ENCODE data around the gene ZHX3.

The ZHX3 gene

DNA sequence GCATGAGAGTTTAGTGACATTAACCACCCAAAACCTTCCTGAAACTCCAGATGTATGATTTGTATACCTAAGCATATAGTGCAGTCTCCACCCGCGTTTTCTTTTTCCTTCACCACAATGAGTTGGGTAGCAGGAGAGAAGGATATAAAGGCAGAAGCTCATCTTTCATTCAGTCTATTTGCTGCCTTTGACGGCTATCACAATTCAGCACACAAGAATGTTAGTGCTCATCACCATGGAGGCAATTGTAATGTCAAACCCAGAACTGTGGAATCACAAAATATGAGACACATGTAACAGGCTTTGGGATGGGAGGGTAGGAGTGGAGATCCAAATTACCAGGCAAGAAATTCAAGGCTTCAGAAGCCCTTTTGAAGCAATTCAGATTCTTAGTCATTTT lies 17.6 kb downstream of the ZHX3 start:
- no peak for DNase-seq (ENCODE audit: low read depth in 2 of 2, low spot score in 1 of 2)

DNA sequence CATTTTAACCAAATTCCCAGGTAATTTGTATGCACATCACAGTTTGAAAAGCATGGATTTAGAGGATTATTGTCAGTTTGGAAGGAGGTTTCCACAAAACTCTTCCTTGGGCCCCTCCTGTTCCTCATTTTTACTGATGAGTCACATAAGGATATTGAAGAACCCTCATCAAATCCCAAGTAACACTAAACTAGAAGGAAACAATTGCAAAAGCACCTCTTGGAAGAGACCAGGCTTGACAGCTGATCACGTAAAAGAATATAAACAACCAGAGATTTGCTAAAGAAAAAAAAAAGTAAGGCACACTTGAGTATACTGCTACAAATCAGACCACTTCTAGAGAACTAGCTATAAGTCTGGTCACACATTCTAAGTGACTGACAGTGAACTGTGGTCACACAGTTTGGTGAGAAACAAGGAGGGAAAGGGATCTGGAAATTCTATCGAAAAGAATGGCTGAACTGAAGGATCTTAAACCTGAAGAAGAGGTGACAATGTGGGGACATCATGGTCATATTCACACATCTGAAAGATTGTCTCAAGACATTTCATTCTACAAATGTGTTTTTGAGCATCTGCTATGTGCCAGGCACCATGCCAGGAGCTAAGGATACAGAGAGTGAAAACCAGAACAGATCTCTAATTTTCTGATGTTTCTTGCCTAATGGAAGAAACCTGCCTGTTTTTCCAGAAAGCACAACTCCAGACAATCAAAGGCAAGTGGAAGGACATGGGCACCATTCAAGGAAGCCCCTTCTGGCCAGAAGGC lies 24.1 kb downstream of the ZHX3 start:
- no peak for DNase-seq (ENCODE audit: low read depth in 2 of 2, low spot score in 1 of 2)

DNA sequence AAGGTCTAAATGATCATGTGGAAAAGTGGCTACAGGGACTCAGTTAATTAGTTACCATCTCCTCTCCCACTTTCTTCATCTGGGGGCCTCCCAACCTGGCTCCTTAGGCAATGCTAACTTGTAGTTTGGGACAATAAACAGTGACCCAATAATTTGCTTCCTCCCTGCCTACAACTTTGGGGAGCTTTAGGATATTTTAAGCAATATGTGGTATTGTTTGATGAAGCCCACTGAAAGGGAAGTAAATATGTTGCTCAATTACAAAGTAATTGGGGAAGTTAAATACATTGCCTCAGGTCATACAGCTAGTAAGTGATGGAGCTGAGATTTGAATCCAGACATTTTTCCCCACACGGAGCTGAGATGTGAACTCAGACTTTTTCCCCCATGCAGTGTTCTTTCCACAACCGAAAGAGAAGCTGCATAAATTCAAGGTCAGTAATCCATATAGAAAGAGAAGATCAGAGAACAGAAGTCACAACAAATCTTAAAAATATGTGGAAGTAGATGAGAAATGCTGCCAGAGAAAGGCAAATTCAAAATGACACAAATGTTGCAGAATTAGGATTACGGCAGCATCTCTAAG lies 26.6 kb downstream of the ZHX3 start:
- no peak for DNase-seq (ENCODE audit: low read depth in 2 of 2, low spot score in 1 of 2)

DNA sequence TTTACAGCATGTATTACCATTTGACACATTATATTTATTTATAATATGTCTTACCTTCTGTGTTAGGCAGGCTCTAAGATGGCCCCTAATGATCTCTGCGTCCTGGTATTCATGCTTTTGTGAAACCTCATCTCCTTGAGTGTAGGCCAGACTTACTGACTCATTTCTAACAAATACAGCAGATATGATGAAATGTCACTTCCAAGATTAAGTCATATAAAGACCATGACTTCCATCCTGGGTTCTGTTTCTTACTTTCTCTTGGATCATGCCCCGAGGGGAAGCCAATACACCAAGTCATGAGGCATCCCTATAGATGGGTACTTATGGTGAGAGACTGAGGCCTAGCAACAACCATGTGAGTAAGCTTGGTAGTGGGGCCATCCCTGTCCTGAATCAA lies 30.2 kb downstream of the ZHX3 start:
- no peak for DNase-seq (ENCODE audit: low read depth in 2 of 2, low spot score in 1 of 2)

DNA sequence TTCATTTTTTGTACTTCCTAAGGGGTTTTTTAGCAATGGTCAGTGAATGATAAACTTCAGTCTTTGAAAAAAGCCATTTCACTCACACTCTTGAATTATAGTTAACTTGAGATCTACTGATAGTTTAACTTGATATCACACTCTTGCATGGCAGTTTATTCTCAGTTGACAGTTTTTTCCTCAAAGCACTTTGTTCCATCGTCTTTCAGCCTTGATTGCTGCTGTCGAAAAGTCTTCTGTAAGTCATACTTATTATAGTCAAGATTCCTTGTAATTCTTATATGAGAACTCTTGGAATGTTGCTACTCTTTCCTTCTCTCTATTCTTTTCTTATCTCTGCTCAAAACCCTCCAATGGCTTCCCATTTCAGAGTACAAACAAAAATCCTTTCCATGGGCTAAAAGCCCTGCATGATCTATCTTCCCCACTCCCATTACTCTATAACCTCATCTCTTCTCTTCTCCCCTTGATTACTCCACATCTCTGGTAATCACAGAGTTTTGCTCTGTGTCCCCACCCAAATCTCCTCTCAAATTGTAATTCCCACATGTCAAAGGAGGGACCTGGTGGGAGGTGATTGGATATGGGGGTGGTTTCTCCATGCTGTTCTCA lies 31.2 kb downstream of the ZHX3 start:
- DNase-seq (ENCODE audit: low read depth in 2 of 2, low spot score in 1 of 2): no peak

DNA sequence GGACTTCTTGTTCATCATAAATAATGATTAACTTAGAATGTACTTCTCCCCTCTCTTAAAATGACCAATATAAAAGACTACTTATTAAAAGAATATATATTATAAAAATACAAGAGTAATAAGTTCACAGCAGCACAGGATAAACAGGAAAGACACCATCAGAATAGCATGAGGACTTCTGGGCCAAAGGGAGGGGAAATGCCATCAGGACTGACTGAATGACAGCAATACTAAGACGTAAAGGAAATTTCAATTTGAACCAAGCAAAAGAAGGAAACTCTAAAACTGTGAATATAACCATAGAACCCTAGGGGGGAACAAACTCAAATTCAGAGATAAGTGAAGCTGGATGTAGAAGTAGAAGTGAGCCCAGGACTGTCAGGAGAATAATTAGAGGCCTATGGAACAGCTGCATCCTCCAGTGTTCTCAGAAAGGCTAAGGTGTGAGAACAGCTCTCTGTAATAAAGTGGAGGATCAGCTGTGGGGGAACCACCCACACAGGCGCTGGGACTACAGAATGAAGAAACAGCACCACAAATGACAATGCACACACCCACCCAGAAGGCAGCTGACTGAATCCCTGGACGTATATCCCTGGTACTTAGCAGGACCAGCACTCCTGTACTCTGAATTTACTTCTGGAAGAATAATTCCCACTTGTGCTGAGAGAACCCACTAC lies 37.8 kb downstream of the ZHX3 start:
- no peak for DNase-seq (ENCODE audit: low read depth in 2 of 2, low spot score in 1 of 2)

DNA sequence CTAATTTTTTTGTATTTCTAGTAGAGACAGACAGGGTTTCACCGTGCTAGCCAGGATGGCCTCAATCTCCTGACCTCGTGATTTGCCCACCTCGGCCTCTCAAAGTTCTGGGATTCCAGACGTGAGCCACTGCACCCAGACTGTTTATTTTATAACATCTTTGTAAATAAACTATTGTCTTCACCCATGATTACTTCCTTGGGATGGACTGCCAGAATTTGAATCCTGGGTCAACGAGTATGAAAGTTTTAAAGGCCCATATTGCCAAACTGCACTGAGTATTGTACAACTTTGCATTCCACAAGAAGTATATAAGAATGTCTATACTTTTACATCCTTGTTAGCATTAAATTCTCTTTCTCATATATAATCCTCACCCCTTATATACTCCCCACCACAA lies 38.6 kb downstream of the ZHX3 start:
- DNase-seq (ENCODE audit: low read depth in 2 of 2, low spot score in 1 of 2): no peak

DNA sequence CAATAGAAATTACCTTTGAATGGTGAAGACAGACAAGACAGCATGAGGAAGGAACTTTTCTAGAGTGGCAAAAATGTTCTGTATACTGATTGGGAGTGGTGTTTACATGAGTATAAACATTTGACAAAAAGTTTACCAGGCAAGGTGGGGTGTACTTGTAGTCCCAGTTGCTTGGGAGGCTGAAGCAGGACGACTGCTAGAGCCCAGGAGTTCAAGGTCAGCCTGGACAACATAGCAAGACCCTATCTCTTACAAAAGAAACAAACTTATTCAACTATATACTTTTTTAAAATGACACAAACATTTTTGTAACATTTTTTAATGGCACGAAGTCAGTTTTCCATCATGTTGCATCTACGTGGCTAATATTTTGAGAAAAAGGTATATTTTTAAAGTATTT lies 40.5 kb downstream of the ZHX3 start:
- DNase-seq (ENCODE audit: low read depth in 2 of 2, low spot score in 1 of 2): no peak

DNA sequence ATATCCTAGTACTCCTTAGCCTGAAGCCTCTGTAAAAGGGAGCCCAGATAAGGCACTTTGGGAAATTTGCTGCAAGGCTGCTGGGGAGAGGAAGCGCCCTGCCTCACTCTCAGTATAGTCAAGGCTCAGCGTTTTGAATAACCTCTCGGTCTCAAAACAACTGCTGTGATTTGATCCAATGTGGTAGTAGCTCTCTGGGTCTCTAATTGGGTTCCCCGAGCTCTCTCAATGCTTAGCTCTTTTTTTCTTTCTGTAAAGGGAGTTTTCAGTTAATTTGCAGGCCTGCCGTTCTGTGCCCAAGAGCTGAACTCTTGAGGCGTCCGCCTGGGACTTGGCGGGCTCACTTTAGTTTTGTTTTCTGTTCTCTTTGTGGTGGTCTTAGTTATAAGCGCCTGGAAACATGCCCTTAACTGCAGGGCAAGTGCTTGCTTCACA lies 41.2 kb downstream of the ZHX3 start:
- no peak for DNase-seq (ENCODE audit: low read depth in 2 of 2, low spot score in 1 of 2)

DNA sequence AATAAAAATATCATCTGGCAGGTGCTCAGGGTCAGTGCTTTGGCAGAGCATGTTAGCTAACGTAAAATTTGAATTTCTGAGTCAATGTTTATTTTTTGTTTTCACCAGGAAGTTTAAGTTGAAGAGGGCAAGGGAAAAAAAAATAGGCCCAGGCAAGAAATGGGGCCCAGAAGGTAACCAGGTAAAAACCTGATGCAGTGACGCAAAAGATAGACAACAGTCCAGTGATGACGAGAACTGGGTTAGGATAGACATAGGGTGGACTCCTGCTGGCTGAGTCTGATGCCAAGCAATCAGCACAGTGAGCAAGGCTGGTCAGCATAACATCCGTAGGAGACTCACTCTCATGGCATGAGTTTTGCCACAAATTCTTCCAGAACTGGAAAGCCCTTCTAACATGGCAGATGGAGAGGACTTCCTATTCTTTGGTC lies 42.2 kb downstream of the ZHX3 start:
- no peak for DNase-seq (ENCODE audit: low read depth in 2 of 2, low spot score in 1 of 2)

DNA sequence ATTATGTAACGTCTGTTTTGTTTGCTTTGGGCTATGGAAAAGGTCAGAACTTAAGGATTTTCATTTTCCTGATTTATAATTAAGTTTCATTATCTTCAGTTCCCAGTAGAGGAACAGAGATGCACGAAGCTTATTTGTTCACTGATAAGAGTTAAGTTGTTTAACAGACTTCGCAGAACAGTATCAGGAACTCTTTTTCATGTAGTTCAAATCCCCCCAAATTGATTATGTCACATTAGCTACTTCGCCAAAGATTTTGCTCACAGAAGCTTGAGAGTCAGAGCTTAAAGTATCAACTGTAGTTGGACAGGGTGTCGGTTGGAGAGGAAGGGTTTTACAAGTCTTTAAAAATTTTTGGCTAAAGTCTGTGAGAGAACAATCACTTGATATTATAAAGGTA lies 43.4 kb downstream of the ZHX3 start:
- no peak for DNase-seq (ENCODE audit: low read depth in 2 of 2, low spot score in 1 of 2)

DNA sequence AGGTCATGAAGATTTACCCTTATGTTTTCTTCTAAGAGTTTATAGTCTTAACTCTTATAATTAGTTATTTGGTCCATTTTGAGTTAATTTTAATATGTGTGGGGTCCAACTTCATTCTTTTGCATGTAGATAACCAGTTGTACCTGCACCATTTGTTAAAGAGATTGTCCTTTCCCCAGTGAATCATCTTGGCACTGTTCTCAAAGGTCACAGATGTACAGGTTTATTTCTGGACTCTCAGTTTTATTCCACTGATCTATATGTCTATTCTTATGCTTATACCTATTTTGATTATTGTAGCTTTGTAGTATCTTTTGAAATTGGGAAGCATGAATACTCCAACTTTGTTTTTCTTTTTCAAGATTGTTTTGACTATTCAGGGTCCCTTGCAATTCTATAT lies 44.1 kb downstream of the ZHX3 start:
- DNase-seq (ENCODE audit: low read depth in 2 of 2, low spot score in 1 of 2): no peak

DNA sequence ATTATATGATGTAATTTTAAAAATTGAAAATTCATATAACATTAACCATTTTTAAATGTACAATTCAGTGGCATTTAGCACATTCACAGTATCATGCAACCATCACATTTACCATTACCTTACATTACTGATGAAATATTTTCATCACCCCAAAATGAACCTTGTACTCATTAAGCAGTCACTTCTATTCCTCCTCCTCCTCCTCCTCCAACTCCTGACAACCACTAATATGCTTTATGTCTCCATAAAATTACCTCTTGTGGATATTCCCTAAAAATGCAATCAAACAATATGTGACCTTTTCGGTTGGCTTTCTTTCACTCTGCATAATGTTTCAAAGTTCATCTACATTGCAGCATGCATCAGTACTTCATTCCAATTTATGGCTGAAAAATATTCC lies 45.2 kb downstream of the ZHX3 start:
- DNase-seq (ENCODE audit: low read depth in 2 of 2, low spot score in 1 of 2): no peak

DNA sequence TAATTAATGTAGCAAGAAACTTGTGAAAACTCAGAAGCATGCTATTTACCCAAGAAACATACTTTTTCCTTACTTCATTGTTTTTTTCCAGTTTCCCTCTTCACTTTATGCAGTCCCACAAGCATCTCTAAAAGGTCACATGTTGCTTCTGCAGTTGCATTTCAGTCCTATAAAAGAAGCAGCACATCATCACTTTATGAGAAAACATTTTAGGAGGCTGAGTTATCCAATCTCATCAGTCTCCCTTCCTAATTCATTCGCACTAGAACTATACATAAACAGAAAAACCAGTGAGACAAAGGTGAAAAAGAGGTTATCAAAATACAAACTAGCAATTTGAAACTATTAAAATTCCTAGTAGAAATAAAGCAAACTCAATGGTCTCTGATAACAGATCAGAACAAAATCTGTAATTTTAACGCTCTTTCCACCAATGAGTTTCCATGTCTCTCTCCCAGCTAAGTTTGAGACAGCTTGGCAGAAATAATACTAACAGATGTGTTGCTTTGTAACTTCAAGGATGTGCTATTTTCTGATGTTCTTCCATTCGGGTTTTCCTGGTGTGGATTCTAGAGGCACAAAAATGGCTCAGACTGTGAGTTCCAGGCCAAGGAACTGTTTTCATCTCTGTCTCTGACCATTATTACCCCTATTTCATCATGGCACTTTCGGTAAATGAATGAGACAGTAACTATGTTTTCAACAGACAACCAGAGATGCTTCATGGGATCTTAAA lies 48.4 kb downstream of the ZHX3 start:
- no peak for DNase-seq (ENCODE audit: low read depth in 2 of 2, low spot score in 1 of 2)

DNA sequence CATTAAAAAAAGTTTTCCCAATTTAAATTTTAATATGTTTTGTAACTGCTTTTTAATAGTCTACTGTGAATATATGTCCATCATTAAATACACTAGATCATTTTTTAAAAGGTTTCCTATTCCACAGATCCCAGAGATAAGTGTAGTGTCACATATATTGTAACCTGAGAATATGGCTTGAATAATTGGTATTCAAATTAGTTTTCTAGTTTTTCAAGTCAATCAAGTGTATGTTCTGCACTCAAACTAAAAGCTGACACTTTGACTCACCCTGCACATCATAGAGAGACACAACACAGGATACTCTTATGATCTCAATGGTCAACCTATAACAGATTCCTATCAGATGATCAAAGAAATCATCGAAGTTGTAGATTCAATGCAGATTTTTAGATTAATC lies 49.1 kb downstream of the ZHX3 start:
- no peak for DNase-seq (ENCODE audit: low read depth in 2 of 2, low spot score in 1 of 2)

DNA sequence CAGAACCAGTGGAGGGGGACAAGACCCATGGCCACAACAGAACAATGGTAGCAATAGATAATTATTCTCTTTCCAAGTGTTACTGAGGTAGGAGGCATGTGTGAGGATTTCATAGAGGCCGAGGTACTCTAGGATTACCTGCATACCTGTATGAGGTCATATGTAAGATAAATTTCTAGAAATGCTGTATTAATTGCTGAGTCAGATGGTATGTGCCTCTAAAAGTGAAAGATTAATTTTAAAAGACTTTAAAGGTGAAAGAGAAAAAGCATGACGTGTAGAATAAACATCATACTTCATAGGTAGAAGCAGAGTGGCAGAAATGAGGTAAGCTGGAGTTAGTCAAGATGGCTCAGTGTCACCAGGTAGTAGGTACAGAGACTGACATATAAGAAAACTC lies 51.6 kb downstream of the ZHX3 start:
- DNase-seq (ENCODE audit: low read depth in 2 of 2, low spot score in 1 of 2): no peak

DNA sequence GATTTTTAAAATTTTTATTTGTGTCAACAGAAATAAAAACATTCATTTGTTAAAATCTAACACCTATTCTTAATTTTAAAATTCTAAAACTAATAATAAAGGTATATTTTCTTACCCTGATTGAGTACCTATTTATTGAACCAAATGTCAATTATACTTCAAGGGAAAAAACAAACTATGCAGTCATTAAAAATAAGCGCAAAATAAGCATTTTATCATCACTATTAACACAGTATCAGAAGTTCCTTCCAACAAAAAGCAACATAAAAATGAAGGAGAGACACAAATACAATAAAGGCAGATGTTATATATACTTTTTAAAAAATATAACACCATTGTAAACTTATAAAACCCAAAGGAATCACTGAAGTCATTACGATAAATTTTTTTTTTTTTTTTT lies 52.7 kb downstream of the ZHX3 start:
- DNase-seq (ENCODE audit: low read depth in 2 of 2, low spot score in 1 of 2): no peak

DNA sequence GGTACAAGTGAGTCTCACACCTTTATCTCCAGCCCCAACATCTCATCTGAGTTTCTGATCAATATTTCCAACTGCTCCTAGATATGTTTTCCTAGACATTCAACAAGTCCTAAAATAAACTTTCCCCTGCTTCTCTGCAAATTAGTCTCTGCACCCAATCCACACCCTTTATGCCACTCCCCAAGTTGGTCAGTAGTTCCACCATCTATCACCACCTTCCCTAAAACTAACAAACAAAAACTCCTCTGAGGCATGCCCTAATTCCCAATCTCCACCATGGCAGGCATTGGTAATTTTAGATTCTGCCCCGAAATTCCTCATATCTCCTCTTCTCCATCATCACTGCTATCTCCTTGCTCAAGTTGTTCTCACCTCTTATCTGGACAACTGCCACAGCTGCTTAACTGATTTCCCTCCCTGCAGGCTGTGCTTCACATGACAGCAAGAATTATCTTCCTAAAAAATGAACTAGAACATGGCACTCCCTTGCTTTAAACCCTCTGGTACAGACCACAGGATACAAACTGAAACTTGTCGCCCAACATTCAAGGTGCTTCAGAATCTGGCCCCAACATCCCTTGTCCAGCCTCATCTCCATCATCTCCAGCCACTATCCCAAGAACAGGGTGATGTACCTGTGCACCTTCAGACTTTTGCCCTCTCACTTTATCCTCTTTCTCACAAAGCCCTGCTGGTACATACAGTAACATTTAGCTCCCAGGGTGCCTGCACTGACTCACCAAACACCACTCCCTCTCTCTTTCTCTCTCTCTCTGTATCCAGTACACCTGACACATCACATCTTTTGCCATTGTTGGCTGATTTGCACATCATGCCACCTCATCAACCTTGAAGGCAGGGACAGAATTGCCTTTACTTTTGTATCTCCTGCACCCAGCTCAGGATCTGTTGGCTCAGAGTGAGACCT lies 55.5 kb downstream of the ZHX3 start:
- no peak for DNase-seq (ENCODE audit: low read depth in 2 of 2, low spot score in 1 of 2)

DNA sequence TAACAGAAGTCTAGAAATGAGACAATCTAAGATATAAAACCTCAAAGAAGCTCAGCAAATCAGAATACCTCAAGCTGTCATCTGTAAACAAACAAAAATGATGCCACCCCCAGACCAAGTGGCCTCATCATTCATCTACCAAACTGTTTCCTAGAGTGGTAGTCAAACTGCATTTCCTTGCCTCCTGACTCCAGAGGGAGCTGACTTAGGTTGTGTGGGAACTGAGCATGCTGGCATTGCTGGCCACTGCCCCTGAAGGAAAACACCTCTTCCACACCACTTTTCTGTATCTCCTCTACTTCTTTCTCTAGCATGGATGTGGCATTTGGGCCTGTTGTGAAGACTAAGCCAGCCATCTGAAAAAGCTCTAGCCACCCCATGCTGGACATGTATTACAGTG lies 56.3 kb downstream of the ZHX3 start:
- DNase-seq (ENCODE audit: low read depth in 2 of 2, low spot score in 1 of 2): no peak

DNA sequence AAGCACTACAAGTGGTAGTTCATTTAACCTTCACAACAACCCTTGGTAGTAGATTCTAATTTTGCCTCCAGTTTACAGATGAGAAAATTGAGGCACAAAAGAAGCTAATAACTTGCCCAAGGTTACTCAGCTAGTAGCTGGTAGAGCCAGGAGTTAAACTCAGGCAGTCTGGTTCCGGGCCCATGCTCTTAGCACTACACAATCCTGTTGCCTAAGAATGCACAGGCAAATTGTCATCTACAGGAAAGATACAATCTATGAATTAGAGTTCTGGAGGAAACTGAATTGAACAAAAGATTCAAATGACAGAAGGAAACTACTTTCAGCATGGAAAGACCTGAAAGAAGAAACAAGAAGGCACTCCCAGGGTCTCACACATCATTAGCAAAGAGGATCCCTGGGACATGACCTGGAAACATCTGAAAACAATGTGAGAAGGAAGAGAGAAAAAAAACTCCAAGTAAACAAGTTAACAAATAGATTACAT lies 56.8 kb downstream of the ZHX3 start:
- no peak for DNase-seq (ENCODE audit: low read depth in 2 of 2, low spot score in 1 of 2)
